HL-60/S4 treated with phorbol 12-myristate 13-acetate at 8.2 ng/mL for 4 days and 3 days (cell line): ENCODE measurements around the gene TCF4.

ENCODE experiments used
- in situ Hi-C: fragments of 300-500 bp; cut with MboI; formaldehyde crosslinking; loops from 2 replicates; pipeline ENCODE4 v1.15.0; 2022; ENCODE audit warnings: low sequenced_read_pairs

Gene TCF4

GRCh38 chr18:55396267-55396905 is 191.6 kb downstream of the TCF4 start:
- in situ Hi-C loops = no loop called here

GRCh38 chr18:55395799-55396198 is 192.2 kb downstream of the TCF4 start:
- in situ Hi-C loops = no loop called here

- in situ Hi-C loops = no loop called here
Observed at GRCh38 chr18:55390898-55391297, 197.1 kb downstream of the TCF4 start.

- in situ Hi-C loops = no loop called here
Observed at GRCh38 chr18:55387139-55387984, 200.6 kb downstream of the TCF4 start.

GRCh38 chr18:55386545-55386944 is 201.4 kb downstream of the TCF4 start:
- in situ Hi-C loops = no loop called here

- in situ Hi-C loops = no loop called here
Observed at GRCh38 chr18:55385770-55386169, 202.2 kb downstream of the TCF4 start.

- in situ Hi-C loops = no loop called here
Observed at GRCh38 chr18:55384551-55385275, 203.3 kb downstream of the TCF4 start.

- in situ Hi-C loops = no loop called here
Observed at GRCh38 chr18:55384115-55384514, 203.9 kb downstream of the TCF4 start.

- in situ Hi-C loops = no loop called here
Observed at GRCh38 chr18:55382277-55382805, 205.7 kb downstream of the TCF4 start.

GRCh38 chr18:55381277-55381676 is 206.7 kb downstream of the TCF4 start:
- in situ Hi-C loops = no loop called here

GRCh38 chr18:55380589-55380988 is 207.4 kb downstream of the TCF4 start:
- in situ Hi-C loops = no loop called here

- in situ Hi-C loops = no loop called here
Observed at GRCh38 chr18:55376387-55376786, 211.6 kb downstream of the TCF4 start.

GRCh38 chr18:55375930-55376329 is 212.1 kb downstream of the TCF4 start:
- in situ Hi-C loops = no loop called here

GRCh38 chr18:55374741-55375140 is 213.3 kb downstream of the TCF4 start:
- in situ Hi-C loops = no loop called here

GRCh38 chr18:55372209-55372608 is 215.8 kb downstream of the TCF4 start:
- in situ Hi-C loops = no loop called here

GRCh38 chr18:55370936-55371335 is 217.1 kb downstream of the TCF4 start:
- in situ Hi-C loops = no loop called here

- in situ Hi-C loops = no loop called here
Observed at GRCh38 chr18:55369346-55369745, 218.6 kb downstream of the TCF4 start.

GRCh38 chr18:55365342-55365741 is 222.7 kb downstream of the TCF4 start:
- in situ Hi-C loops = no loop called here

GRCh38 chr18:55362303-55362702 is 225.7 kb downstream of the TCF4 start:
- in situ Hi-C loops = no loop called here

- in situ Hi-C loops = no loop called here
Observed at GRCh38 chr18:55361492-55362250, 226.3 kb downstream of the TCF4 start.

- in situ Hi-C loops = no loop called here
Observed at GRCh38 chr18:55360061-55360460, 227.9 kb downstream of the TCF4 start.
